Endodermal cell (in vitro differentiated cells): Measurements from ENCODE around the gene GGT6. TPM values are rescaled to one million over a fixed set of nuclear protein-coding genes. Genes with fewer than 3 reads are reported as not detected.
A peak's percentile ranks its signal among the peaks of the same experiment; 100 is the strongest.

Experiments
- DNase-seq: peaks from one replicate; pipeline ENCODE4 v3.0.0-alpha.2; 2017
- H3K27ac ChIP-seq: 2 replicates; pipeline ENCODE4 v1.5.1; 2013; ENCODE audit warnings: mild to moderate bottlenecking, low read depth, low read length, moderate library complexity
- H3K27me3 ChIP-seq: 2 replicates; pipeline ENCODE4 v1.6.1; 2013; ENCODE audit warnings: mild to moderate bottlenecking, low read length, moderate library complexity; ENCODE audit not compliant: insufficient read depth, control insufficient read depth, poor library complexity, severe bottlenecking
- H3K36me3 ChIP-seq: 2 replicates; pipeline ENCODE4 v1.7.0; 2013; ENCODE audit warnings: mild to moderate bottlenecking, low read length, moderate library complexity; ENCODE audit not compliant: control insufficient read depth, insufficient read depth
- H3K4me1 ChIP-seq: one replicate; pipeline ENCODE4 v1.7.0; 2013; ENCODE audit warnings: low read length; ENCODE audit not compliant: control insufficient read depth, insufficient read depth
- H3K4me3 ChIP-seq: 2 replicates; pipeline ENCODE4 v1.5.1; 2013; ENCODE audit warnings: mild to moderate bottlenecking, low read length, moderate library complexity
- H3K9ac ChIP-seq: 2 replicates; pipeline ENCODE4 v1.6.1; 2013; ENCODE audit warnings: mild to moderate bottlenecking, low read length, moderate library complexity; ENCODE audit not compliant: poor library complexity, severe bottlenecking; ENCODE audit errors: extremely low read depth
- H3K9me3 ChIP-seq: 2 replicates; pipeline ENCODE4 v1.6.1; 2013; ENCODE audit warnings: mild to moderate bottlenecking, low read length, moderate library complexity; ENCODE audit not compliant: control insufficient read depth
- H3K27ac Mint-ChIP-seq: 2 replicates; pipeline ENCODE4 v1.8.0; 2020; ENCODE audit warnings: mixed read lengths
- H3K27me3 Mint-ChIP-seq: 2 replicates; pipeline ENCODE4 v1.8.0; 2021; ENCODE audit warnings: mild to moderate bottlenecking, mixed read lengths; ENCODE audit not compliant: insufficient read depth
- H3K36me3 Mint-ChIP-seq: 2 replicates; pipeline ENCODE4 v1.8.0; 2020; ENCODE audit warnings: low read depth, mixed read lengths
- H3K4me1 Mint-ChIP-seq: 2 replicates; pipeline ENCODE4 v1.8.0; 2020; ENCODE audit warnings: mixed read lengths
- H3K4me3 Mint-ChIP-seq: 2 replicates; pipeline ENCODE4 v1.8.0; 2020; ENCODE audit warnings: mild to moderate bottlenecking, moderate library complexity, mixed read lengths
- H3K9me3 Mint-ChIP-seq: 2 replicates; pipeline ENCODE4 v1.8.0; 2020; ENCODE audit warnings: mild to moderate bottlenecking, mixed read lengths
- CTCF ChIP-seq: fragments of 200-600 bp; sonication (generic); conservative IDR thresholded peaks from 2 replicates; pipeline ENCODE4 v1.5.0; 2021; ENCODE audit warnings: antibody characterized with exemption, mild to moderate bottlenecking
- WGBS, 2 experiments: methylation state at CpG; one replicate each; pipeline versions ENCODE4 v1.1.5 to v1.1.7; 2013; ENCODE audit warnings: missing lambda C conversion rate in 2 of 2, mixed read lengths in 1 of 2; ENCODE audit not compliant: insufficient coverage in 1 of 2, insufficient read length in 1 of 2; 5-methylcytosine and 5-hydroxymethylcytosine counted together
- total RNA-seq, 2 donors: library from RNA; stranded (reverse); fragmentation: NEBNext Ultra II Directional in 1 of 2; extraction: Animal tissue kit (Norgen Biotek cat#: 25700) in 1 of 2; gene quantifications; 2 replicates in 1 of 2; 3 replicates in 1 of 2; pipeline ENCODE4 v1.2.1, GENCODE V29; 2021

GGT6 gene
- total RNA-seq, 2 donors from 2014 or later = not detected

- H3K9me3 ChIP-seq = no peaks in the 10 kb centered on the region
- H3K36me3 Mint-ChIP-seq = no peaks in the 10 kb centered on the region
- H3K27me3 ChIP-seq = no peaks in the 10 kb centered on the region
- DNase-seq = no peak
- H3K9me3 Mint-ChIP-seq = no peaks in the 10 kb centered on the region
- H3K27ac ChIP-seq = no peak overlapping the region
- H3K27me3 Mint-ChIP-seq = peaks cover 9% of the 10 kb centered on the region
- no peak overlapping the region for H3K4me3 Mint-ChIP-seq
- no peak overlapping the region for H3K9ac ChIP-seq
- H3K4me3 ChIP-seq = no peak overlapping the region
- TF ChIP-seq CTCF = no peak
- 88% methylated on average over 6 to 11 of the region's 11 CpGs for WGBS, 2 experiments
- no peaks in the 10 kb centered on the region for H3K4me1 Mint-ChIP-seq
- no peaks in the 10 kb centered on the region for H3K4me1 ChIP-seq
- no peaks in the 10 kb centered on the region for H3K36me3 ChIP-seq
- H3K27ac Mint-ChIP-seq = no peak overlapping the region
Measured at GRCh38 chr17:4510618-4510941, 49.8 kb downstream of the GGT6 start.

GRCh38 chr17:4509923-4510617 lies 50.3 kb downstream of the GGT6 start:
- Mint-ChIP-seq H3K9me3 (no peaks in the 10 kb centered on the region), H3K36me3 (no peaks in the 10 kb centered on the region), H3K27ac (no peak overlapping the region), H3K4me1 (peaks cover 2% of the 10 kb centered on the region), H3K4me3 (no peak overlapping the region), H3K27me3 (peaks cover 9% of the 10 kb centered on the region)
- H3K9me3 ChIP-seq = no peaks in the 10 kb centered on the region
- no peaks in the 10 kb centered on the region for H3K36me3 ChIP-seq
- H3K27me3 ChIP-seq = no peaks in the 10 kb centered on the region
- no peak for TF ChIP-seq CTCF
- DNase-seq = no peak
- no peak overlapping the region for H3K9ac ChIP-seq
- WGBS, 2 experiments = 91 to 92% methylated on average over 18 to 21 of the region's 21 CpGs
- no peaks in the 10 kb centered on the region for H3K4me1 ChIP-seq
- no peak overlapping the region for H3K4me3 ChIP-seq
- H3K27ac ChIP-seq = no peak overlapping the region

- no peaks in the 10 kb centered on the region for H3K36me3 Mint-ChIP-seq
- H3K27me3 Mint-ChIP-seq = peaks cover 9% of the 10 kb centered on the region
- H3K9me3 Mint-ChIP-seq = no peaks in the 10 kb centered on the region
- no peak overlapping the region for H3K27ac ChIP-seq
- H3K4me3 Mint-ChIP-seq = no peak overlapping the region
- no peak overlapping the region for H3K9ac ChIP-seq
- peak; percentile 14 for TF ChIP-seq CTCF
- H3K4me3 ChIP-seq = no peak overlapping the region
- H3K9me3 ChIP-seq = no peaks in the 10 kb centered on the region
- no peak overlapping the region for H3K27ac Mint-ChIP-seq
- H3K4me1 ChIP-seq = no peaks in the 10 kb centered on the region
- peaks cover 2% of the 10 kb centered on the region for H3K4me1 Mint-ChIP-seq
- WGBS, 2 experiments = 90% methylated on average over 8 of the region's 8 CpGs
- no peak for DNase-seq
- H3K27me3 ChIP-seq = no peaks in the 10 kb centered on the region
- no peaks in the 10 kb centered on the region for H3K36me3 ChIP-seq
Measured at GRCh38 chr17:4509401-4509800, 51.0 kb downstream of the GGT6 start.
